ENCODE measurements around the gene BCL2L12.

The BCL2L12 gene

GRCh38 chr19:49664171-49665035 lies 1.3 kb upstream of the BCL2L12 start:
- DNase-seq: peak; percentile 60

GRCh38 chr19:49665036-49665350 lies 740 bp upstream of the BCL2L12 start:
- no peak for DNase-seq

GRCh38 chr19:49666120-49666444 lies 349 bp downstream of the BCL2L12 start:
- DNase-seq: no peak

DNA sequence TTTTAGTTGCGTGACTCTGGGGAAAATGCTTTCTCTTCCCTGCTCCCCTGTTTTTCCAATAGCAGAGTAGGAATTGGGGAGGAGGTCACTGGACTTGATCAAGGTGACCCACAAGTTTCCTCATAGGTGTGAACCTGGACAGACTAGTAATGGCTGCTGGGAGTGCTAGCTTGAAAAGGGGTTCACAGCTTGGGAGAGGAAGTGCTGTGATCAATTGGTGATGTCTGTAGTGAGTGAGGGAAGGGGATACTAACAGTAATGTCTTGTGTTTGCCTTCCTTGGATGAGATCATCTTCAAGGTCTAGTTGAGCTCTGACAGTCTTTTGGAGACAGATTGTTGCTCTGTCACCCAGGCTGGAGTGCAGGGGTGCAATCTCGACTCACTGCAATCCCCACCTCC lies 1.7 kb downstream of the BCL2L12 start:
- no peak for DNase-seq

DNA sequence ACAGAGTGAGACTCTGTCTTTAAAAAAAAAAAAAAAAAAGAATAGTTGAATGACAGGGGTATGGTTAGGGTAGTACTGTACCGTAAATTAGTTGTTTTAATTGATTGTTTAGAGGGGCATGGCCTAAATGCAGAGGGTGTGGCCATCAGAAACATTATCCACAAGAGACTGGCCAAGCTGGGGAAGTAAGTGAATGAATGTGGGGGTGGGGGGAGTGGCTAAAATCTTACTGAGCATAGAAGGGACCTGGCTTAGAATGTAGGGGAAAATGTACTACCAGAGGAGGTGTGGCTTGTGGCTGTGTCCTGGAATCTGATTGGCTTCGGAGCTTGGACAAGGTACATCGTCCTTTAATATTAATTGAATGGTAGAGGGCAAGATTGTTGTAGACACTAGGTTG lies 3.8 kb downstream of the BCL2L12 start:
- no peak for DNase-seq

- DNase-seq: peak; percentile 85
These were observed 6.6 kb downstream of the BCL2L12 start for GRCh38 chr19:49672131-49672919.

DNA sequence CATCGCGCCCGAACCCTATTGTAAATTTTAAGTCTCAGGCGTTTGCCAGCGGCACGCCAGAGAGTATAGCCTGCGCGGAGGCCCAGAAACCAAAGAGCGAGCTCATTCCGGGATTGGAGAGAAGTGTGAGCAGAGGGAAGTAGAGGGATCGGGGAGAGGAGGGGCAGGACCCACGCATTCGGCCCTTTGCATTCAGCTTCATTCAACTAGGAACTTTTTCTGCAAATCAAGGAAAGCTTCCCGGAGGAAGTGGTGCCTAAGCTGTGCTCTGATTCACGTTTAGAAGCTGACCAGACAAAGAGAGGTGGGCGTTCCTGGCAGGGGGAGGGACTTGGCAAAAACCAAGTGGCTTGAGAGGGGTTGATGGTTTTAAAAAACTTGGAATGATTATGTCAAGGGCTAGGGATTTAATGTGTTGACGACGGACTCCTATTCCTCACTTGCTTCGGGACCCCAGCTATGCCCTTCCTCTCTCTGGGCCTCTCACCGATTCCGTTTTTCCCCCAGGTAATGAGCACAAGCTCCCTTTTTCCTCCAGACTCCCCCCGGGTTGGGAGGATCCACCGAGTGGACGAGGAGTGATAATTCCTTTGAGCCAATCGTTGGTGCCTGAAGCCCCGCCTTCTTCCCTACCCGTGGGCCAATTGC lies 10.5 kb downstream of the BCL2L12 start:
- peak; percentile 94 for DNase-seq

GRCh38 chr19:49676784-49677230 lies 11.1 kb downstream of the BCL2L12 start:
- DNase-seq: peak; percentile 100

GRCh38 chr19:49677231-49677900 lies 11.6 kb downstream of the BCL2L12 start, which contains the start of gene PRMT1:
PRMT1 (plus strand) TSS chr19:49677271; CDS start chr19:49677281, 10 bp downstream.
- no peak for DNase-seq

- peak; percentile 33 for DNase-seq
These were observed 12.4 kb downstream of the BCL2L12 start for GRCh38 chr19:49677901-49678674.

- no peak for DNase-seq
These were observed 13.4 kb downstream of the BCL2L12 start for GRCh38 chr19:49678985-49679770.

GRCh38 chr19:49679771-49680413 lies 14.2 kb downstream of the BCL2L12 start:
- DNase-seq: no peak

GRCh38 chr19:49680421-49681351 lies 15.0 kb downstream of the BCL2L12 start:
- DNase-seq: peak; percentile 39

DNA sequence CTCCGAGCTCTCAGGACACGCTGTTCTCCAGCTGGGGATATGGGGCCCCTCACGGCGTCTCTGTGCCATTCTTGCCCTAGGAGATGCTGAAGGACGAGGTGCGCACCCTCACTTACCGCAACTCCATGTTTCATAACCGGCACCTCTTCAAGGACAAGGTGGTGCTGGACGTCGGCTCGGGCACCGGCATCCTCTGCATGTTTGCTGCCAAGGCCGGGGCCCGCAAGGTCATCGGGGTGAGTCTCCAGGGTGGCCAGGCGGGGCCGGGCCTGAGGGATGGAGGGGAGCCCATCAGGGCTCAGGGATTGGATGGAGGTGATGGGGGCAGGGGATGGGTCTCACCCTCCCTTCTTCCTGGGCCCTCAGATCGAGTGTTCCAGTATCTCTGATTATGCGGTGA lies 16.1 kb downstream of the BCL2L12 start:
- no peak for DNase-seq

DNA sequence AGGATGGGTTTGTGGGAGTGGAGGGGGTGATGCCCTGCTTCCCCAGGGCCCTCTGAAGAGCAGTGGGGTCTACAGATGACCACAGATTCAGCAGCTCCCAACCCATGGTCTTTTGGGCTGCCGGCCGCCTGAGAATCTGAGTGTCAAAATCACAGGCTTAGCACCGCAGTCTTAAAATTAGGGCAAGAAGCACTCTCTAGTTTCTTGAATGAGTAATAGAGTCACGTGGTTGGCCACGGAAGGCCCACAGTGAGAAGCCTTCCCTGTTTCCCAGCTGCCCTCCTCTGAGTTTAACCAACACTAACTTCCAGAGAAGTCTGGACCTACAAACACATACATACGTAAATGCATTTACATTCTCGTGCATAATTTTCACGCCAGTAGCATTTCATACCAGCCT lies 16.5 kb downstream of the BCL2L12 start:
- DNase-seq: no peak

DNA sequence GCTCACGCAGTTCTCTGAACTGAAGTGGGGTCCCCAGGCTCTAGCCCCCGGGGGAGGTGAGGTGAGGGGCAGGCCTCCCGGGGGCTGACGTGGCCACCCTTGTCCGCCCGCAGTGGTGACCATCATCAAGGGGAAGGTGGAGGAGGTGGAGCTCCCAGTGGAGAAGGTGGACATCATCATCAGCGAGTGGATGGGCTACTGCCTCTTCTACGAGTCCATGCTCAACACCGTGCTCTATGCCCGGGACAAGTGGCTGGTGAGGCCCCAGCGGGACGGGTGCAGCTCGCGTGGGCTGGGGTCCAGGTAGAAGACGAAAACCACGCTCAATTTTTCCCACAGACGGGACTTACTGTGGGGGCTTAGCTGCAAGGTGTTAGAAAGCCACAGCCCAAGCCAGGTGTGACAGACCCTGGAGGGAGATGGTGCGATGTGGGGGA lies 18.1 kb downstream of the BCL2L12 start:
- DNase-seq: no peak

GRCh38 chr19:49684251-49684982 lies 18.7 kb downstream of the BCL2L12 start:
- DNase-seq: no peak

DNA sequence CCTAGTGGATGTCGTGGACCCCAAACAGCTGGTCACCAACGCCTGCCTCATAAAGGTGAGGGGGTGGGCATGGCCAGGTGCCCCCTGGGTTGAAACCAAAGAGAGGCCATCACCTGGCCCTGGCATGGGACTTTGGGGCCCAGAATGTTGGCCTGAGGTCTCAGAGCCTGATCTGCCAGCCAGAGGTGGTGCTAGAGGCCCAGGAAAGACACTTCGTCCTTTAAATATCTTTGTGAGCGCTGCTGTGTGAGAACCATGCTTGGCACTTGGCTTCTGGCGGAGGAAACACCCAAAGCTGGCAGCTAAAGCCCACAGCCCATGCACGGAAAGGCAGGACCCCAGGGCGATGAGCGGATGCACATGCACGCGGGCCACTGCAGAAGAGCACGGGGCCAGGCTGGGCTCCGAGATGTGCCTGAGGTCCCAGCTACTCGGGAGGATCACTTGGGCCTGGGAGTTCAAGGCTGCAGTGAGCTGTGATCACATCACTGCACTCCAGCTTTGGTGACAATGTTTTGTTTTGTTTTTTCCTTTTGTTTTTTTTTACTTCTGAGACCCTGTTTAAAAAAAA lies 19.3 kb downstream of the BCL2L12 start:
- DNase-seq: no peak
